OCI-LY7 (cell line): Measurements from ENCODE around the gene CYP2E1. TPM values are rescaled to one million over a fixed set of nuclear protein-coding genes. Genes with fewer than 3 reads are reported as not detected.

Experiments used
- BruUV-seq: library from RNA; stranded (reverse); fragments of 400-500 nt; replicated peaks from 2 replicates; lab custom pipeline; 2021; lab: Mats Ljungman, UMichigan
- CTCF ChIA-PET: fragments of 300-600 bp; sonication (Branson Sonifier 250); formaldehyde crosslinking; loops from one replicate; lab custom pipeline; 2022; ENCODE audit warnings: antibody characterized with exemption; ENCODE audit not compliant: unreplicated experiment; lab: Charles Lee
- POLR2A ChIA-PET: fragments of 300-600 bp; sonication (Branson Sonifier 250); formaldehyde crosslinking; loops from one replicate; lab custom pipeline; 2022; ENCODE audit warnings: antibody characterized with exemption; lab: Charles Lee
- DNase-seq: peaks from one replicate; pipeline ENCODE4 v3.0.0-alpha.2; 2015; ENCODE audit warnings: low spot score
- H2AFZ ChIP-seq: fragments of 200-600 bp; sonication (generic), shearing (Covaris generic); 2 replicates; pipeline ENCODE4 v1.6.1; 2014; ENCODE audit warnings: mild to moderate bottlenecking, antibody characterized with exemption, low read length, moderate library complexity
- H3K27ac ChIP-seq: fragments of 200-600 bp; sonication (generic); 2 replicates; pipeline ENCODE4 v1.5.1; 2014; ENCODE audit warnings: mixed run types, low read depth, mild to moderate bottlenecking, moderate library complexity, low read length, inconsistent platforms; ENCODE audit not compliant: poor library complexity, severe bottlenecking
- H3K36me3 ChIP-seq: fragments of 200-600 bp; sonication (generic); 2 replicates; pipeline ENCODE4 v1.6.1; 2014; ENCODE audit warnings: mild to moderate bottlenecking, antibody characterized with exemption, low read length, moderate library complexity, mixed read lengths; ENCODE audit not compliant: insufficient read depth
- H3K4me1 ChIP-seq: fragments of 200-600 bp; sonication (generic); 2 replicates; pipeline ENCODE4 v1.5.1; 2014; ENCODE audit warnings: mild to moderate bottlenecking, low read length; ENCODE audit not compliant: insufficient read depth, poor library complexity, severe bottlenecking
- H3K4me2 ChIP-seq: fragments of 200-600 bp; sonication (generic); 2 replicates; pipeline ENCODE4 v1.6.1; 2014; ENCODE audit warnings: mild to moderate bottlenecking, low read length
- H3K4me3 ChIP-seq: fragments of 200-600 bp; sonication (generic); 2 replicates; pipeline ENCODE4 v1.5.1; 2014; ENCODE audit warnings: mild to moderate bottlenecking, low read depth, low read length; ENCODE audit not compliant: poor library complexity, severe bottlenecking
- H3K79me2 ChIP-seq: fragments of 200-600 bp; sonication (generic); 2 replicates; pipeline ENCODE4 v1.6.1; 2016; ENCODE audit warnings: low read depth, mild to moderate bottlenecking, low read length, moderate library complexity, mixed read lengths; ENCODE audit not compliant: insufficient read depth
- H3K9me2 ChIP-seq: fragments of 200-600 bp; sonication (generic); 2 replicates; pipeline ENCODE4 v1.6.1; 2016; ENCODE audit warnings: mild to moderate bottlenecking, low read length, mixed read lengths; ENCODE audit not compliant: insufficient read depth
- H3K9me3 ChIP-seq: fragments of 200-600 bp; sonication (generic); 2 replicates; pipeline ENCODE4 v1.6.1; 2014; ENCODE audit warnings: mild to moderate bottlenecking, mixed run types, low read length, mixed read lengths
- H4K20me1 ChIP-seq: fragments of 200-600 bp; sonication (generic); 2 replicates; pipeline ENCODE4 v1.6.1; 2014; ENCODE audit warnings: mild to moderate bottlenecking, antibody characterized with exemption, low read length, moderate library complexity, mixed read lengths; ENCODE audit not compliant: insufficient read depth
- CTCF ChIP-seq: fragments of 200-600 bp; sonication (generic); conservative IDR thresholded peaks from 2 replicates; pipeline ENCODE4 v1.5.1; 2014; ENCODE audit warnings: mild to moderate bottlenecking, antibody characterized with exemption, low read length, moderate library complexity, mixed read lengths
- EZH2phosphoT487 ChIP-seq: fragments of 200-600 bp; sonication (generic); IDR thresholded peaks from 2 replicates; pipeline ENCODE4 v1.6.1; 2018; ENCODE audit warnings: low read depth, borderline replicate concordance, mild to moderate bottlenecking, mixed run types, antibody characterized with exemption, low read length, moderate library complexity, mixed read lengths
- intact Hi-C: fragments of 100-400 bp; cut with micrococcal nuclease; formaldehyde crosslinking; loops from one replicate; pipeline ENCODE4 v1.10.0; 2022; ENCODE audit not compliant: unreplicated experiment
- total RNA-seq, 2 experiments: library from RNA; depleted of rRNA in 1 of 2; stranded (reverse); fragments of >200 nt in 1 of 2; shearing (Covaris generic) in 1 of 2; gene quantifications; 2 replicates each; pipeline ENCODE4 v1.2.3, GENCODE V29; 2014 to 2022

CYP2E1 gene
- total RNA-seq, 2 experiments from 2014 or later, result 1.7 to 1.9 TPM

GRCh38 chr10:133523631-133524203 lies 3.4 kb upstream of the CYP2E1 start:
- no peak overlapping the region for H3K4me3 ChIP-seq
- TF ChIP-seq CTCF (no peak), EZH2phosphoT487 (no peak)
- no peaks in the 10 kb centered on the region for H3K36me3 ChIP-seq
- POLR2A ChIA-PET, result no interaction called here
- BruUV-seq, result no TSS peak
- DNase-seq, result no peak
- CTCF ChIA-PET, result no interaction called here
- no peak overlapping the region for H3K4me2 ChIP-seq
- no peak overlapping the region for H3K27ac ChIP-seq
- no peaks in the 10 kb centered on the region for H3K4me1 ChIP-seq
- intact Hi-C loops, result no loop called here
- H2AFZ ChIP-seq, result no peak overlapping the region
- no peaks in the 10 kb centered on the region for H4K20me1 ChIP-seq
- no peaks in the 10 kb centered on the region for H3K9me3 ChIP-seq
- no peaks in the 10 kb centered on the region for H3K9me2 ChIP-seq
- H3K79me2 ChIP-seq, result no peaks in the 10 kb centered on the region

GRCh38 chr10:133525444-133525843 lies 1.7 kb upstream of the CYP2E1 start:
- TF ChIP-seq CTCF (no peak), EZH2phosphoT487 (no peak)
- Histone ChIP-seq H3K79me2 (no peaks in the 10 kb centered on the region), H3K27ac (no peak overlapping the region), H4K20me1 (no peaks in the 10 kb centered on the region), H2AFZ (no peak overlapping the region), H3K4me3 (no peak overlapping the region), H3K4me2 (no peak overlapping the region), H3K4me1 (no peaks in the 10 kb centered on the region), H3K36me3 (no peaks in the 10 kb centered on the region), H3K9me3 (no peaks in the 10 kb centered on the region), H3K9me2 (no peaks in the 10 kb centered on the region)
- intact Hi-C loops, result no loop called here
- POLR2A ChIA-PET, result interaction anchor here (0.6 kb wide), 1 partner anchor 1177 kb away, joined by 5 read pairs; no protein-coding TSS in a partner anchor
- BruUV-seq, result no TSS peak
- no peak for DNase-seq
- CTCF ChIA-PET, result no interaction called here

GRCh38 chr10:133527771-133528271 lies 658 bp downstream of the CYP2E1 start:
- H2AFZ ChIP-seq, result no peak overlapping the region
- H3K9me3 ChIP-seq, result no peaks in the 10 kb centered on the region
- ChIA-PET CTCF (no interaction called here), POLR2A (no interaction called here)
- no peak overlapping the region for H3K4me3 ChIP-seq
- no peaks in the 10 kb centered on the region for H3K4me1 ChIP-seq
- TF ChIP-seq CTCF, result no peak
- no peak for TF ChIP-seq EZH2phosphoT487
- intact Hi-C loops, result no loop called here
- H4K20me1 ChIP-seq, result no peaks in the 10 kb centered on the region
- no TSS peak for BruUV-seq
- no peak for DNase-seq
- no peaks in the 10 kb centered on the region for H3K79me2 ChIP-seq
- H3K9me2 ChIP-seq, result no peaks in the 10 kb centered on the region
- no peak overlapping the region for H3K4me2 ChIP-seq
- H3K36me3 ChIP-seq, result no peaks in the 10 kb centered on the region
- no peak overlapping the region for H3K27ac ChIP-seq
